ENCODE results near the gene MORC4.

The MORC4 gene

GRCh38 chrX:106952988-106953387 lies 47.0 kb downstream of the MORC4 start:
- no peak for DNase-seq (ENCODE audit: low read depth in 2 of 2)

- no peak for DNase-seq (ENCODE audit: low read depth in 2 of 2)
Measured at GRCh38 chrX:106952538-106952937, 47.5 kb downstream of the MORC4 start.

DNA sequence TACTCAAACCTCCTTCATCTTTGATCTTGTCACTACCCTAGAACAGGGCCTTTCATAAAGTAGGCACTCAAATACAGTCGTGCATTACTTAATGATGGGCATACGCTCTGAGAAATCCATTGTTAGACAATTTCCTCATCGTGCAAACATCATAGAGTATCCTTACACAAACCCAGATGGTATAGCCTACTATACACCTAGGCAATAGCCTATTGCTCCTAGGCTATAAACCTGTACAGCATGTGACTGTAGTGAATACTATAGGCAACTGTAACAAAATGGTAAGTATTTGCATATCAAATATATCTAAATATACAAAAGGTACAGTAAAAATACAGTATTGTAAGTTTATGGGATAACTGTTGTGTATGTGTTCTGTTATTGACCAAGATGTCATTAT lies 47.9 kb downstream of the MORC4 start:
- no peak for DNase-seq (ENCODE audit: low read depth in 2 of 2)

- no peak for DNase-seq (ENCODE audit: low read depth in 2 of 2)
Measured at GRCh38 chrX:106951230-106951629, 48.8 kb downstream of the MORC4 start.

- no peak for DNase-seq (ENCODE audit: low read depth in 2 of 2)
Measured at GRCh38 chrX:106950381-106950780, 49.6 kb downstream of the MORC4 start.

GRCh38 chrX:106949366-106949765 lies 50.6 kb downstream of the MORC4 start:
- DNase-seq (ENCODE audit: low read depth in 2 of 2): no peak

DNA sequence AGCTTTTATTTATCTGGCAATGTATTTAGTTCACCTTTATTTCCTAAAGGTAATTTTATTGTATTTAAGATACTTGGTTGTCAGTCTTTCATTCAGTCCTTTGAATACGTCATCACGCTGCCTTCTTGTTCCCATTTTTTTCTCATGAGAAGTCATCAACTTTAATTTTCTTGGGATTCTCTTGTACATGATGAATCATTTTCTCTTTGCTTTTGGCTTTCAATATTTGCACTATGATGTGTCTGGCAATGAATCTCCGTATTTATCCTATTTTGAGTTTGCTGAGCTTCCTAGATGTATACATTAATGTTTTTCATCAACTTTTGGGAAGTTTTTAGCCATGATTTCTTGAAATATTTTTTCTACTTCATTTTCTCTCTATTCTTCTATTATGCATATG lies 51.4 kb downstream of the MORC4 start:
- no peak for DNase-seq (ENCODE audit: low read depth in 2 of 2)

DNA sequence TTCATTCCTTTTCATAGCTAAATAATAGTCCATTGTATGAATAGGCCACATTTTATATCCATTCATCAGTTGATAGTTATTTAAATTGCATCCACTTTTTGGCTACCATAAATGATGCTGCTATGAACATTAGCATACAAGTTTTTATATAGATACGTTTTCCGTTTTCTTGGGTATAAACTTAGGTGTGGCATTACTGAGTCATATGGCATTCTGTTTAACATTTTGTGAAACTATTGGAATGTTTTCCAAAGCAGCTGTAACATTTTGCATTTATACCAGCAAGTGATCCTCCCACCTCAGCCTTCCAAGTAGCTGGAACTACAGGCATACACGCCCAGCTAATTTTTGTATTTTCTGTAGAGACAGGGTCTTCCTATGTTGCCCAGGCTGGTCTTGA lies 53.5 kb downstream of the MORC4 start:
- no peak for DNase-seq (ENCODE audit: low read depth in 2 of 2)

DNA sequence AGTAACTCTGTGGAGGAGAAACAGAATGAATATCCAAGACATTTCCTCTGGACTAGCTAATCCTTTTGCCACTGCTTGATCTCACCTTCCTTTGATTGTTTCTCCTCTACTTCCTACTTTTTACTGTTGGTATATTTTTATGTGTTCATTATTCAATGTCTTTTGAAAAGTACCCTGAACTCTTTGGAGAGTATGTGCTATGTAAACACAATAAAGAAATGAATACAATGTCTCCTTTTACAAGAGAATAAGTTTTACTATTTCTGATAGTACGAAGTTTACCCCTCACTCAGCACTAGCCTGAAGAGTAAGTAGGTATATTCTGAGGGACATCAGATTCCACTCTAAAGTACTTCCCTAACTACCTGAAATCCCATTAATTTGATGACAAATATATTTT lies 59.9 kb downstream of the MORC4 start:
- no peak for DNase-seq (ENCODE audit: low read depth in 2 of 2)

DNA sequence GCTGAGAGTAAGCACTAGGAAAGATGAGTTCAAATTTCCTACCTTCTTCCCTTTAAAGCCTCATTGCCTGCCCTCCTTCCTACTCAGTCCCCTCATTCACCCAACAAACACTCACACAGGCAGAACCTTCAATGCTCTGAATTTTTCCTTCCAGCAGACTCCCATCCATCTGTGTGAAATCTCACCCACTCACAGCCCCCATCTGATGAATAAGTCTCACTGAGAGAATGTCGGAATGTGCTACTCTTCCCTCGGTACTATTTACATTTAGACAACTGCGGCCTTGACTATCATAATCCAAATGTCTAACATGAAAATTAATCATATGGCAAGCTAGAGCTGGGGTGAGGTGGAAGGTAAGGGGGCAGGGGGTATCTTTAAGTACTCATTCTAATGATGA lies 60.4 kb downstream of the MORC4 start:
- no peak for DNase-seq (ENCODE audit: low read depth in 2 of 2)

DNA sequence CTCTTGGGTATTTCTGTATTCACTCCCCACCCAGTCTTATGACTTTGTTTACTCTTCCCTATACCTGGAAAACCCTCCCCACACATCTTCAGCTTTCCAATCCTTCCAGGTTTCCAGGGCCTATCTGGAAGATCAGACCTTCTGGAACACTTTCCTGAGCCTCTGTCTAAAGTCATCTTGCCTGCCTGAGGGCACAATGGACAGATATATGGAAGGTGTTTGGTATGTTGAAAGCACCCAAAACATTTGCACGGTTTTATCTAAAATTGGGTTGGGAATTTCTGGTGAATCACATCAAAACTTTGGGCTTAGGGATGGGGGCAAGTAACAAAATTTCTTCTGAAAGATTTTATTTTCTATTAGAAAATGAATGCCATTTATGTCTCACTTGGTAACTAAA lies 63.8 kb downstream of the MORC4 start:
- no peak for DNase-seq (ENCODE audit: low read depth in 2 of 2)

DNA sequence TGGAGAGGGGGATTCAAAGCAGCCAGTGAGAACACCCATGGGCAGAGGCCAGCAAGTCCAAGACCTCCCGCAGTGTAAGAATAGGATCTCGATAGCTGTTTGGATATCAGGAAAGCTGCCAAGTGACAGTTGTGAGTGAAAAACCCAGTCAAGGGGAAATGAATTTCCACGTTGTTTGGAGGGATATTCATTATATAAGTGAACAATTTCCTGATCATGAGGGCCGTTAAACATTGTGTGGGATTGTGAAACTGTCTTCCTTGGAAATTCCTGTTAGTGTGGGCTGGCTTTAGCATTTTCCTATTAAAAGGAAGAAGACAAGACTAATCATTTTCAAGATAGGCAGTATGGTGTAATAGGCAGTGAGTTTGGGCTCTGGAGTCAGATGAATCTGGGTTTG lies 64.8 kb downstream of the MORC4 start:
- DNase-seq (ENCODE audit: low read depth in 2 of 2): no peak

DNA sequence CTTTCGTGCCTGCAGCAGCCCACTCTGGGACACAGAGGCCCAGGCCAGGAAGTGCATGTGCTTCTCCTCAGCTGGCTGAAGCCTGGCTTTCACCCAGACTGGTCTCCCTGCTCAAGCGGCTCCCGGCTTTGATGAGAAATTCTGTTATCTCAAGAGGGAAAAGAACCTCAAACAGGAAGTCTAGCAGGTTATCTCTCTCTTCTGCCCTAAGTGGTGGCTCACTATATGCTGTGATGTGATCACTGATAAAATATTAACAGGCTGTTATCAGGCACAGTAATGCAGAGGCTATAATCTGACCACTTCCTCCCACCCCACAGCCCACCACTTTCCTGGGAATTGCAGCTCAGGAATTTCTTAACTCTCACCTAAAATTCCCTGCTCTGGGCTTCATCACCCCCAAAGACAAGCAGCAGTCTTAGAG lies 66.5 kb downstream of the MORC4 start:
- DNase-seq (ENCODE audit: low read depth in 2 of 2): no peak

GRCh38 chrX:106932960-106933537 lies 67.0 kb downstream of the MORC4 start:
- no peak for DNase-seq (ENCODE audit: low read depth in 2 of 2)

GRCh38 chrX:106932492-106932923 lies 67.5 kb downstream of the MORC4 start:
- no peak for DNase-seq (ENCODE audit: low read depth in 2 of 2)

DNA sequence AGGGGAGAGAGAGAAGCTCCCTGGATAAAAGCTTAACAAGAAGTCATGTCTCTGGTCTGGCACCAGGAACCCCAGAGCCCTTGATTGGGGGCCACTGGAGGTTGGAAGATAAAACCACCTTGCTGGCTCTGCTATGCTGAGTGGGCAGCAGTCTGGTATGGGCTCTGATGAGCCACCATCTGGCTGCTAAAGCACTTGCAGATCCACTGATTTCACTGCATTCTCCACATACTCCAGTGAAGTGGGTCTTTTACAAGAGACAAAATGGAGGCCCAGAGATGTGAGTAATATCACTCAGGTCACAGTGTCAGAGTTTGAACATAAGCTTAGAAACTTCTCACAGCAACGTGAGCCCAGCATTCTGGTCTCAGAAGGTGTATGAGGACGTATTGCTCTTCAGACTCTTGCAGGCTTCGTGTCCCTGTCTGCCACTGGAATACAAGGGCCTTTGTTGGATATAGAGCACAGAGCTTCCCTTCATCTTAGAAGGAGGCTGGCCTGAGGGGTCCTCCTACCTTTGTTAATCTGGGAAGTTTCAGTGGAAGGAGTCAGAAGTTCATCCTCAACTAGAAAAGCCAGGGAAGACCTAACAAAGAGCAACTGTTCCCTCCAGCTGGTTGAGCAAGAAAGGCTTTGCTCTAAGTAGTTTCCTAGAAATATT lies 68.1 kb downstream of the MORC4 start:
- DNase-seq (ENCODE audit: low read depth in 2 of 2): no peak

GRCh38 chrX:106928227-106928626 lies 71.8 kb downstream of the MORC4 start:
- no peak for DNase-seq (ENCODE audit: low read depth in 2 of 2)

DNA sequence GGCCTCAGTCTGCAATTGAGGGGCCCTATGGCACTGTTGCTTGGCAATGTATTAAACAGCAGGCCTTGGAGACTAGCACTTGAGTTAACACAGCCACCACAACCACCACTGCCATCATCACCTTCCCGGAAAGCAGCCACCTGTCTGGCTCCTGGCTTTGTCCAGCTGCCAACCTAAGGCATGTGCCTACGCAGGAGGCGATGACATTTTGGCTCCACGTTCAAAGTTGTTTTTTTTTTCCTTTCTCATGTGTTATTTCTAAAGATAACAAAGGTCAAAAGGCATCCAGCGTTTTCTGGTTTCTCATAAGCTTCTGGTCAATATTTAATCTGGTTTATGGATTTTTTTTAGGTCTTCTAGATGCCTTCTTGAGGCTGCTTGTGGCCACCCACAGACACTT lies 72.3 kb downstream of the MORC4 start:
- DNase-seq (ENCODE audit: low read depth in 2 of 2): no peak

GRCh38 chrX:106927023-106927422 lies 73.0 kb downstream of the MORC4 start:
- no peak for DNase-seq (ENCODE audit: low read depth in 2 of 2)

- DNase-seq (ENCODE audit: low read depth in 2 of 2): no peak
Measured at GRCh38 chrX:106921637-106922036, 78.4 kb downstream of the MORC4 start.

- no peak for DNase-seq (ENCODE audit: low read depth in 2 of 2)
Measured at GRCh38 chrX:106919932-106920452, 80.0 kb downstream of the MORC4 start, which contains the start of gene CLDN2. TSS of gene CLDN2 (plus strand) at chrX:106920402. CDS start at chrX:106928229, 7,827 bp downstream.

GRCh38 chrX:106917830-106918500 lies 82.0 kb downstream of the MORC4 start:
- no peak for DNase-seq (ENCODE audit: low read depth in 2 of 2)

GRCh38 chrX:106912864-106913263 lies 87.1 kb downstream of the MORC4 start:
- no peak for DNase-seq (ENCODE audit: low read depth in 2 of 2)
